Measurements from ENCODE around the gene UPP1.

UPP1 gene

GRCh38 chr7:48045195-48045765 lies 43.8 kb upstream of the UPP1 start:
- no peak overlapping the region for H3K4me3 ChIP-seq (ENCODE audit: low read depth, low read length)
- no peak for DNase-seq (ENCODE audit: low read depth)
- no peak for TF ChIP-seq CTCF (IDR thresholded peaks at IDR 0.05; ENCODE audit: low read depth, low read length)
- TF ChIP-seq MAX (IDR thresholded peaks at IDR 0.05; ENCODE audit: low read depth, low read length) = no peak
- TF ChIP-seq POLR2A (IDR thresholded peaks at IDR 0.05; ENCODE audit: extremely low read depth, insufficient read length) = no peak

GRCh38 chr7:48046458-48046857 lies 42.6 kb upstream of the UPP1 start:
- no peak overlapping the region for H3K4me3 ChIP-seq (ENCODE audit: low read depth, low read length)
- DNase-seq (ENCODE audit: low read depth) = no peak
- TF ChIP-seq CTCF (IDR thresholded peaks at IDR 0.05; ENCODE audit: low read depth, low read length) (no peak), MYC (IDR thresholded peaks at IDR 0.05; ENCODE audit: low read depth, low read length) (no peak), MAX (IDR thresholded peaks at IDR 0.05; ENCODE audit: low read depth, low read length) (no peak), POLR2A (IDR thresholded peaks at IDR 0.05; ENCODE audit: extremely low read depth, insufficient read length) (no peak)

GRCh38 chr7:48048113-48048512 lies 41.0 kb upstream of the UPP1 start:
- H3K4me3 ChIP-seq (ENCODE audit: low read depth, low read length) = no peak overlapping the region
- TF ChIP-seq POLR2A (IDR thresholded peaks at IDR 0.05; ENCODE audit: extremely low read depth, insufficient read length) = no peak
- TF ChIP-seq MYC (IDR thresholded peaks at IDR 0.05; ENCODE audit: low read depth, low read length) = no peak
- TF ChIP-seq CTCF (IDR thresholded peaks at IDR 0.05; ENCODE audit: low read depth, low read length) = no peak
- no peak for TF ChIP-seq MAX (IDR thresholded peaks at IDR 0.05; ENCODE audit: low read depth, low read length)
- DNase-seq (ENCODE audit: low read depth) = no peak

GRCh38 chr7:48049850-48050249 lies 39.2 kb upstream of the UPP1 start:
- TF ChIP-seq CTCF (IDR thresholded peaks at IDR 0.05; ENCODE audit: low read depth, low read length) (no peak), MYC (IDR thresholded peaks at IDR 0.05; ENCODE audit: low read depth, low read length) (no peak), POLR2A (IDR thresholded peaks at IDR 0.05; ENCODE audit: extremely low read depth, insufficient read length) (no peak), MAX (IDR thresholded peaks at IDR 0.05; ENCODE audit: low read depth, low read length) (no peak)
- no peak overlapping the region for H3K4me3 ChIP-seq (ENCODE audit: low read depth, low read length)
- no peak for DNase-seq (ENCODE audit: low read depth)

- TF ChIP-seq POLR2A (IDR thresholded peaks at IDR 0.05; ENCODE audit: extremely low read depth, insufficient read length) = no peak
- no peak for TF ChIP-seq MYC (IDR thresholded peaks at IDR 0.05; ENCODE audit: low read depth, low read length)
- TF ChIP-seq MAX (IDR thresholded peaks at IDR 0.05; ENCODE audit: low read depth, low read length) = no peak
- no peak for TF ChIP-seq CTCF (IDR thresholded peaks at IDR 0.05; ENCODE audit: low read depth, low read length)
- H3K4me3 ChIP-seq (ENCODE audit: low read depth, low read length) = no peak overlapping the region
- DNase-seq (ENCODE audit: low read depth) = no peak
Measured at GRCh38 chr7:48052748-48053147, 36.3 kb upstream of the UPP1 start.

Measured in NB4 (cell line).